Body of pancreas (tissue), 4 donors: Measurements from ENCODE around the gene LRRC47.

Experiments
- POLR2A ChIP-seq, 3 donors: fragments of 450-650 bp; IDR thresholded peaks; one replicate each; pipeline ENCODE4 v1.6.1; 2016; ENCODE audit warnings: antibody characterized with exemption in 3 of 3, mild to moderate bottlenecking in 2 of 3
- TF ChIP-seq, protein P1 (sequence below), 7 experiments: fragments of 450-650 bp in 4 of 7; fragments of 200-600 bp in 3 of 7; sonication (generic) in 3 of 7; IDR thresholded peaks; one replicate each; pipeline ENCODE4 v1.5.1; 2016 to 2019; ENCODE audit warnings: antibody characterized with exemption in 7 of 7

DNA sequence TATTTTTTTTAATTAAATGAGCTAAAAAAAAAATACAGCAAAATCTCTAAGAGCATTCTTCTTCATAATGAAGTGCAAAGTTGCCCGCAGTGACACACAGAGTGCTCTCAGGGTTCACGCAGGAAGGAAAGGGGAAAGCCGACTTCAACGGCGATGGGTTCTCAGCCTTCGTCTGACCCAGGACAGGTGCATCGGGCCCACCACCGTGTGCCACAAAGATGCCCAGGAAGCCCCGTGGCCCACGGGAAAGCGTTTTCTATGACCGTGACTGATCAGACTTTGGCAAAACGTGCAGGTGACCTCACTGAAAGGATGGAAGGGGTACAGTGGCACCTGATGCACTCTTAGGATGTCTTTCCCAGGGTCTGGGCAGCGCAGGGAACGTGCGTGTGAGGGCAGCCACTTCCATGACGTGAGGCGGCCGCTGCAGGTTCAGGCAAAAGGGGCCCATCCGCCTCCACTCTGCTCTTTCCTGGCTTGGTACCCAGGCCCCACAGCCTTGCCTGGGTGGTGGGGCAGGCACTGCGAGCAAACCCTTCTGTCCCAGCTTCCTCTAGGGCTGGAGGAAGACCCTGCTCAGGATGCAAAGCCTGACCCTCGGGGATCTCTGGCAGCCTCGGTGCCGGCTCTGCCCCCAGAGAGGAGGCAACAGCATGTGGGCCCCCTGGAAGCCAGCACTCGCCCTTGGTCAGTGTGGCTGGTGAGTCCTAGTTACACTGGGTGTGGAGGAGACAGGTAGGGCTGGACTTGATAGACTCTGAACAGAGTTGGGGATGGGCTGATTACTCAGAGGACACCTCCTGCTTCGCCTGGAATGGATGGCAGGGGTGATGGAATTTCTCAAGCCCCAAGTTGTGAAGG lies 8.3 kb downstream of the LRRC47 start:
- no peak for TF ChIP-seq POLR2A (IDR thresholded peaks at IDR 0.05)
- TF ChIP-seq, protein P1, sequence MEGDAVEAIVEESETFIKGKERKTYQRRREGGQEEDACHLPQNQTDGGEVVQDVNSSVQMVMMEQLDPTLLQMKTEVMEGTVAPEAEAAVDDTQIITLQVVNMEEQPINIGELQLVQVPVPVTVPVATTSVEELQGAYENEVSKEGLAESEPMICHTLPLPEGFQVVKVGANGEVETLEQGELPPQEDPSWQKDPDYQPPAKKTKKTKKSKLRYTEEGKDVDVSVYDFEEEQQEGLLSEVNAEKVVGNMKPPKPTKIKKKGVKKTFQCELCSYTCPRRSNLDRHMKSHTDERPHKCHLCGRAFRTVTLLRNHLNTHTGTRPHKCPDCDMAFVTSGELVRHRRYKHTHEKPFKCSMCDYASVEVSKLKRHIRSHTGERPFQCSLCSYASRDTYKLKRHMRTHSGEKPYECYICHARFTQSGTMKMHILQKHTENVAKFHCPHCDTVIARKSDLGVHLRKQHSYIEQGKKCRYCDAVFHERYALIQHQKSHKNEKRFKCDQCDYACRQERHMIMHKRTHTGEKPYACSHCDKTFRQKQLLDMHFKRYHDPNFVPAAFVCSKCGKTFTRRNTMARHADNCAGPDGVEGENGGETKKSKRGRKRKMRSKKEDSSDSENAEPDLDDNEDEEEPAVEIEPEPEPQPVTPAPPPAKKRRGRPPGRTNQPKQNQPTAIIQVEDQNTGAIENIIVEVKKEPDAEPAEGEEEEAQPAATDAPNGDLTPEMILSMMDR (IDR thresholded peaks at IDR 0.05) = no peak
